ENCODE measurements around the gene ATXN7.

Gene ATXN7

GRCh38 chr3:63905731-63906620, 42.3 kb downstream of the ATXN7 start:
- Histone ChIP-seq H3K9ac (ENCODE audit: low read depth, low read length) (no peak overlapping the region), H3K9me3 (ENCODE audit: control insufficient read depth, insufficient read depth, low read length) (no peaks in the 10 kb centered on the region), H3K4me1 (ENCODE audit: insufficient read depth, low read length) (peaks cover 9% of the 10 kb centered on the region; the same call in 1 of the 2 replicates), H3K36me3 (ENCODE audit: insufficient read depth, low read length) (no peaks in the 10 kb centered on the region)

- Histone ChIP-seq H3K9me3 (ENCODE audit: control insufficient read depth, insufficient read depth, low read length) (no peaks in the 10 kb centered on the region), H3K4me1 (ENCODE audit: insufficient read depth, low read length) (peaks cover 12% of the 10 kb centered on the region; the same call in 1 of the 2 replicates), H3K9ac (ENCODE audit: low read depth, low read length) (no peak overlapping the region), H3K36me3 (ENCODE audit: insufficient read depth, low read length) (no peaks in the 10 kb centered on the region)
Observed at GRCh38 chr3:63908081-63908736, 44.5 kb downstream of the ATXN7 start.

DNA sequence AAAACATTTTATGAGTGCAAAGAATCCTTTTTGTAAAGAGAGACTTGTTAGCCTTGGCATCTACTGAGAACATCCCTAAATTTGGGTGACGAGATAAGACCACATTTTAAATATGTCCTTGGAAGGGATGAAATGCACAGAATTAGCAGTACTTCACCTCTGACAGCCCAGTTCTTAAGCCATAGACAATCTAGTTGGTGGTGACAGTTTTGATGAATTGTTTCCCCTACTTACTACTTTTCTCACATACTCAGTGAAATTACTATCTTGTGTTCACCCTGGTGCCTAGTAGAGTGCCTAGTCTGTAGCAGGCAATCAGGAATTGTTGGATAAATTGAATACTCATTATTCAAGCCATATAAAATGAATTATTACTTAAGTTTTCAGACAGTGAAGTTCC, 45.1 kb downstream of the ATXN7 start:
- peaks cover 17% of the 10 kb centered on the region; the same call in 1 of the 2 replicates for H3K4me1 ChIP-seq (ENCODE audit: insufficient read depth, low read length)
- no peak overlapping the region for H3K9ac ChIP-seq (ENCODE audit: low read depth, low read length)

DNA sequence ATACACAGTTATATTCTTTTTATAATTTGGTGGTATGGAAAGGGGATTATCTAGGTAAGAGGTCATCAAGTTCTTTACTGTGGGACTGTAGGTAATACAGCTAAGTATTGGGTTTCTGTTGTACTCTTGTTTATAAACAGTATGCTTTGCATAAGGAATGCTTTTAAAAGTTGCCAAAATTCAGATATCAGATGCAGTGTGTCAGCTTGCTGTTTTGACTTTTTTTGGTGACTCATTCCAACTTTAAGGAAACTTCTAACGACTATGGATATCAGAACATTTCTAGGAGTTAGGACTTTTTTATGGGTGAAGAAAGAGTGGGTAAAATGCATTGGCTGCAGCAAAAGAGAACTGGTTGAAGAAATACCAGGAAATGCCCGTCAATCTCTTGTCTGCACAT, 45.8 kb downstream of the ATXN7 start:
- Histone ChIP-seq H3K4me1 (ENCODE audit: insufficient read depth, low read length) (peaks cover 17% of the 10 kb centered on the region; the same call in 1 of the 2 replicates), H3K9ac (ENCODE audit: low read depth, low read length) (no peak overlapping the region), H3K9me3 (ENCODE audit: control insufficient read depth, insufficient read depth, low read length) (no peaks in the 10 kb centered on the region), H3K36me3 (ENCODE audit: insufficient read depth, low read length) (no peaks in the 10 kb centered on the region)

More for the DNA sequence above, 45.1 kb downstream of the ATXN7 start:
- Histone ChIP-seq H3K9me3 (ENCODE audit: control insufficient read depth, insufficient read depth, low read length) (no peaks in the 10 kb centered on the region), H3K36me3 (ENCODE audit: insufficient read depth, low read length) (no peaks in the 10 kb centered on the region)

GRCh38 chr3:63910001-63910400, 46.3 kb downstream of the ATXN7 start:
- Histone ChIP-seq H3K4me1 (ENCODE audit: insufficient read depth, low read length) (peaks cover 17% of the 10 kb centered on the region; the same call in 1 of the 2 replicates), H3K9me3 (ENCODE audit: control insufficient read depth, insufficient read depth, low read length) (no peaks in the 10 kb centered on the region), H3K9ac (ENCODE audit: low read depth, low read length) (no peak overlapping the region), H3K36me3 (ENCODE audit: insufficient read depth, low read length) (no peaks in the 10 kb centered on the region)

DNA sequence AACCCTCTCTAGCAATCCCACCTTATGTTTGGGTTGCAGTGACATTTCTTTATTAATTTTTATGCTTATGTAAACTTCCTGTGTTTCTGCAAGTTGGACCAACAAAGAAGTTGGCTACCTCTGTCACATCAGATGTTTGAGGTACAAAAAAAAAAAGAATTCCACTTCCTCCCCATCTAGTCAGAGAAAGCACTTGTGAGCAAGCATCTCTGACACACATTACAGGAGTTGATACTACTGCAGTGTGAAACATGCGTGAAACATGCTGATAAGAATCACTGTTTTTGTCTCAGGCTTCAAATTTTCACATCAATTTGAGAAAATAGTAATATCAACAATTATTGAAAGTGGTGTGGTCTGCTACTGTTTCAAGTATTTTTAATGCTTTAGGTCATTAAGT, 47.2 kb downstream of the ATXN7 start:
- Histone ChIP-seq H3K9me3 (ENCODE audit: control insufficient read depth, insufficient read depth, low read length) (no peaks in the 10 kb centered on the region), H3K36me3 (ENCODE audit: insufficient read depth, low read length) (no peaks in the 10 kb centered on the region), H3K4me1 (ENCODE audit: insufficient read depth, low read length) (peaks cover 17% of the 10 kb centered on the region; the same call in 1 of the 2 replicates), H3K9ac (ENCODE audit: low read depth, low read length) (peak overlapping the region; percentile 58; the same call in 1 of the 2 replicates)

DNA sequence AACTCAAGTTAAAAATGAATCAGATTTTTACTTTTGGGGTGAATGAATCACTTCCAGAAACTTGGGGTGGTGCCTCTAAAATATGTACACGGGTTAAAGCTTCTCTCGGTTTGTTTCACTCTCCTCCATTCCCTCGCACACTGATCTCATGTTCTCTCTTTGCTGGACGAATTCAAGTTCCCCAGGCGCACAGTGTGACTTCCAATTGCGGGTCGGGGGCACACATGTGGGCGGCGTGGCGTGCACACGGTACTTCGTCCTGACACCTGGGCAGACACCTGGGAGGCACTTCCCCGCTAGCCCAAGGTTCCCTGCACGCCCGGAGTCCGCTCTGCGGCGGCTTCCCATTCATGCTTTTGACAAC, 47.8 kb downstream of the ATXN7 start:
- Histone ChIP-seq H3K36me3 (ENCODE audit: insufficient read depth, low read length) (no peaks in the 10 kb centered on the region), H3K9me3 (ENCODE audit: control insufficient read depth, insufficient read depth, low read length) (no peaks in the 10 kb centered on the region), H3K9ac (ENCODE audit: low read depth, low read length) (peak overlapping the region; percentile 58), H3K4me1 (ENCODE audit: insufficient read depth, low read length) (peaks cover 17% of the 10 kb centered on the region; the same call in 1 of the 2 replicates)

GRCh38 chr3:63911873-63912767, 48.5 kb downstream of the ATXN7 start, which contains the start of gene SCAANT1:
SCAANT1 (minus strand) TSS chr3:63912383.
- Histone ChIP-seq H3K9me3 (ENCODE audit: control insufficient read depth, insufficient read depth, low read length) (no peaks in the 10 kb centered on the region), H3K4me1 (ENCODE audit: insufficient read depth, low read length) (peaks cover 17% of the 10 kb centered on the region; the same call in 1 of the 2 replicates), H3K36me3 (ENCODE audit: insufficient read depth, low read length) (no peaks in the 10 kb centered on the region), H3K9ac (ENCODE audit: low read depth, low read length) (peak within 1 kb of the TSS; percentile 58)

DNA sequence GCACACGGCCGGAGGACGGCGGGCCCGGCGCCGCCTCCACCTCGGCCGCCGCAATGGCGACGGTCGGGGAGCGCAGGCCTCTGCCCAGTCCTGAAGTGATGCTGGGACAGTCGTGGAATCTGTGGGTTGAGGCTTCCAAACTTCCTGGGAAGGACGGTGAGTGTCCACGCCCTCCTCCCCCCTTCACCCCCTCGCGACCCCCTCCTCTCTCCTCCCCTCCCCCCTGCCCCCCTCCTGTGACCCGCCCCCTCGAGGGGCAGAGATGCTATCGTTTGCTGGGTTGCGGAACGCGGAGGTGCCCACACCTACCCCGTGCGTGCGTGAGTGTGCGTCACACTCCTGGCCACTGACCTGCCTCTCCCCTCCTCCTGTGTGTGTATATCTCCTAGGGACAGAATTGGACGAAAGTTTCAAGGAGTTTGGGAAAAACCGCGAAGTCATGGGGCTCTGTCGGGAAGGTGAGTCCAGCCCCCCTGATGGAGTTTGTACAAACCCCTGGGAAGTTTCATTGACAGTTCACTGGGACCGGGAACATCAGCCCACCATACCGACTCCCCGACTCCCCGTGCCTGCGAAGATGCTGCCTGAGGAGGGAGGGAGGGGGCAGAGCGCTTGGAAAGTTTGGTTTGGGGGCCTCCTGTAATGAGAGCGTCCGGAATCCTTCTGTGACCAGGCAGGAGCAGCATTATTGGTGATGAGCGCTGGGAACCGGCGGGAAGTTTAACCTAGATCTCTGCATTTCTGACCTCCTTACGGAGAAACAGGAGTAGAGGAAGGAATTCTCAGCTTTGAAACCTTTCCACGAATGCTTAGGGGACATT, 49.3 kb downstream of the ATXN7 start:
- Histone ChIP-seq H3K36me3 (ENCODE audit: insufficient read depth, low read length) (no peaks in the 10 kb centered on the region), H3K9ac (ENCODE audit: low read depth, low read length) (peak overlapping the region; percentile 58), H3K4me1 (ENCODE audit: insufficient read depth, low read length) (peaks cover 17% of the 10 kb centered on the region; the same call in 1 of the 2 replicates), H3K9me3 (ENCODE audit: control insufficient read depth, insufficient read depth, low read length) (no peaks in the 10 kb centered on the region)

GRCh38 chr3:63914312-63914711, 50.6 kb downstream of the ATXN7 start:
- H3K4me1 ChIP-seq (ENCODE audit: insufficient read depth, low read length), result peaks cover 17% of the 10 kb centered on the region; the same call in 1 of the 2 replicates
- no peaks in the 10 kb centered on the region for H3K36me3 ChIP-seq (ENCODE audit: insufficient read depth, low read length)
- H3K9ac ChIP-seq (ENCODE audit: low read depth, low read length), result no peak overlapping the region
- H3K9me3 ChIP-seq (ENCODE audit: control insufficient read depth, insufficient read depth, low read length), result no peaks in the 10 kb centered on the region

- Histone ChIP-seq H3K4me1 (ENCODE audit: insufficient read depth, low read length) (0 out of 2 replicates have a peak, but pooled peaks cover 4% of the 10 kb centered on the region), H3K36me3 (ENCODE audit: insufficient read depth, low read length) (no peaks in the 10 kb centered on the region), H3K9me3 (ENCODE audit: control insufficient read depth, insufficient read depth, low read length) (no peaks in the 10 kb centered on the region)
Observed at GRCh38 chr3:63918321-63918720, 54.7 kb downstream of the ATXN7 start.

DNA sequence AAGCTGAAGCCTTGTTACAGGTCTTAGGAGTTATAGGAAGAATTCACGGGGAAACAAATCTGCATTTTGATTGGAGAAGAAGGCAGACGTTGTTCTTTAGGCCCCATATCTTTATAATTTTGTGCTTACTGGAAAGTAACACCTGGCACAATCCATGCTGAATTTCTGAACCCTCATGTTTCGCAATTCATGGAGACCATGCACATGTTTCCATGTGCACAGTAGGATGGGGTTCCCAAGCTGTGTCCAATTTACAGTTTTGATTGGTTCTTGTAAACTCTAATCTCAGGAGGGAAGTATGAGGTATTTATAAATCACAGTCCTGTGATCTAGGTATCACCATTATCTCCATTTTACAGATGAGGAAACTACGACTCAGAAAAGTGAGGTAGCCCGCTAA, 56.3 kb downstream of the ATXN7 start:
- no peaks in the 10 kb centered on the region for H3K4me1 ChIP-seq (ENCODE audit: insufficient read depth, low read length)
- H3K9me3 ChIP-seq (ENCODE audit: control insufficient read depth, insufficient read depth, low read length), result no peaks in the 10 kb centered on the region
- peaks cover 3% of the 10 kb centered on the region; the same call in 1 of the 2 replicates for H3K36me3 ChIP-seq (ENCODE audit: insufficient read depth, low read length)

More at GRCh38 chr3:63918321-63918720, 54.7 kb downstream of the ATXN7 start:
- no peak overlapping the region for H3K9ac ChIP-seq (ENCODE audit: low read depth, low read length)

DNA sequence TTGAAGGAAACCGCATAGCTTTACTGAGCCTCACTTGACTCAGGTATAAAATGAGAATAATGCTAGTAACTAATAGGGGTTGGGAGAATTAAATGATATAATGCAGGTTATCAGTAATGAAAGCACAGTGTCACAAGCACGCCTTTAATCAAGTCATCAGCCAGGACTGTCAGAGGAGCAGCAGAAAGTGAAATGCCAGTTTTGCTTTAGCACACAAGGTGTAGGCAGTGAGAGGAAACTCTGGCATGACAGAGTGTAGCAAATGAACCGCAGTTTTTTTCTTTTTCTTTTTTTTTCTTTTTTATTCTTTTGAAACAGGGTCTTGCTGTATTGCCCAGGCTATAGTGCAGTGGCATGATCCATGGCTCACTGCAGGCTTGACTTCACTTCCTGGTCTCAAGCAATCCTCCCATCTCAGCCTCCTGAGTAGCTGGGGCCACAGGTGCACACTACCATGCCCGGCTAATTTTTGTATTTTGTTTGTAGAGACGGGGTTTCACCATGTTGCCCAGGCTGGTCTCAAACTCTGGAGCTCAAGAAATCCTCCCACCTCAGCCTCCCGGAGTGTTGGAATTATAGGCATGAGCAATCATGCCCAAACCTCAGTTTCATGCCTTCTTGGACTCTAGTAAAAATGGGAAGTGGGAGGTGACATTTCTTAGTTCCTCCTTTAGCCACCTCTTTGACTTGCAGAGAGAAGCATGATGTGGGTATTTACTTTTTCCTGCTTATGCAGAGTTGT, 58.2 kb downstream of the ATXN7 start:
- peaks cover 3% of the 10 kb centered on the region; the same call in 1 of the 2 replicates for H3K36me3 ChIP-seq (ENCODE audit: insufficient read depth, low read length)

More for the DNA sequence above, 56.3 kb downstream of the ATXN7 start:
- H3K9ac ChIP-seq (ENCODE audit: low read depth, low read length), result no peak overlapping the region

More for the DNA sequence above, 58.2 kb downstream of the ATXN7 start:
- no peak overlapping the region for H3K9ac ChIP-seq (ENCODE audit: low read depth, low read length)
- H3K9me3 ChIP-seq (ENCODE audit: control insufficient read depth, insufficient read depth, low read length), result no peaks in the 10 kb centered on the region
- no peaks in the 10 kb centered on the region for H3K4me1 ChIP-seq (ENCODE audit: insufficient read depth, low read length)
